Measurements from ENCODE around the gene CFAP20. TPM values are rescaled to one million over a fixed set of nuclear protein-coding genes. Genes with fewer than 3 reads are reported as not detected.
"Not testable (repeated sequence)": the region's sequence is repeated elsewhere in the genome, so short reads cannot be mapped to it uniquely, and the experiment has no call there.

CFAP20 gene
- total RNA-seq, 1 donor from 2014 or later, result 34.2 TPM

DNA sequence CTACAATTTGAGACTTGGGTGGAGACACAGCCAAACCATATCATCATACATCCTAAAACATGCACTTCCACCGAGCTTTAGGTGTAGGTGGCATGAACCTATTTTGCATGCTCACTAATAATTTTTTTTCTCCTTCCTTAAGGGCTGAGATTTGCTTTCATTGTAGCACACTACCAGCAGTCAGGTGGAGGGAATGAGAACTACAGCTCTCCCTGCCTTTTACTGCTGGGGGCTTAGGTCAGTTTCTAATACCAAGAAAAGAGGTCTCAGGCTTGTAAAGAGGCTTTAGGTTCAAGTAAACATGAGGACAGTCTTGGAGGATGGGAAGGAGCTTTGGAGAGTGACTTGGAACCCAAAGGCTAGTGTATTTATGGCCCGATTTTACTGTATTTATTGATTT lies 22.0 kb downstream of the CFAP20 start:
- intact Hi-C loops (cut with DNase I), result no loop called here
- DNase-seq, result no peak
- no peak for ATAC-seq (ENCODE audit: poor library complexity)

DNA sequence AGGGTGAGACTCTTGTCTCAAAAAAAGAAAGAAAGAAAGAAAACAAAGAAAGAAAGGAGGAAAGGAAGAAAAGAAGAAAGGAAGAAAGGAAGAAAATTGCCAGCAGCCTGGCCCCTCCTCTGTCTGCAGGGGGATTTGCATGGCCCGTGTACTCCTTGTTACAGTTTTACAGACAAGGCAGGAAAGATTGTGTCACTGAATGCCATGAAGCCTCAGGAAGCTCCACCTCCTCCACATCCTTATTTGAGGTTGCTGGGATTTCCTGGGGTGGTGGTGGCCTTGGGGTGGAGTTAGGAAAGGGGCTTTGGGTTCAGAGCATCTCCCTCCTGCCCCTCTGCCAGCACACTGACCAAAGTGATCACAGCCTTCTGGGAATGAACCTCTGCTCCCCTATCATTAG lies 23.6 kb downstream of the CFAP20 start:
- ATAC-seq (ENCODE audit: poor library complexity) (no peak), DNase-seq (no peak)
- intact Hi-C loops (cut with DNase I), result no loop called here

DNA sequence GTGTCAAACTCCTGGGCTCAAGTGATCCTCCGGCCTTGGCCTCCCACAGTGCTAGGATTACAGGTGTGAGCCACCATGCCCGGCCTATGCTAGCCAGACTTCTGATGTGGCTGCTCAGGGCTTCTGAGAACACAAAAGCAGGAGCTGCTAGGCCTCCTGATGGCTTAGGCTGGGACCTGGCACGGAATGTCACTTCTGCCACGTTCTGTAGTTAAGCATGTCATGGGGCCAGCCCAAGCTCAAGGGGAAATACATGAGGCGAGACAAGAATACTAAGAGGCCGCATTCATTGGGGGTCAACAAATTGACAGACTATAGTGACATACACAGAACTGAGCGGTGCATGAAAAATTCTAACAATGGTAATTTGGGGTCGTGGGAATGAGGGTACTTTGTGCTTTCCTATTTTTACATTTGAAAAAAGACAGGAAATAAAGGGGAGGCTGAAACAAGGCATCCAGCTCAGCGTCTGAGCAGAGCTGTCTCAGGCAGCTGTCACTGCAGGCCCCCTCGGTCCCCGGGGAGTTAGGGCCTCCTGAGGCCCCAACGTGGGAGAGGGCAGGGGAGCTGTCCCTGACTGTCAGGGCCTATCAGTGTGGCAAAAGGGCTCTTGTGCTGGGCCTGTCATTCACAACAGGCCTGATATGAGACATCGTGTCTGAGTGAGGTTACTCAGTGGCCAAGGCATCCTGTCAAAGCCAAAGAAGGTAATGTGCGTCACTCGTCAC lies 26.4 kb downstream of the CFAP20 start:
- DNase-seq (peak; percentile 54), ATAC-seq (ENCODE audit: poor library complexity) (peak; percentile 92)
- intact Hi-C loops (cut with DNase I), result no loop called here

DNA sequence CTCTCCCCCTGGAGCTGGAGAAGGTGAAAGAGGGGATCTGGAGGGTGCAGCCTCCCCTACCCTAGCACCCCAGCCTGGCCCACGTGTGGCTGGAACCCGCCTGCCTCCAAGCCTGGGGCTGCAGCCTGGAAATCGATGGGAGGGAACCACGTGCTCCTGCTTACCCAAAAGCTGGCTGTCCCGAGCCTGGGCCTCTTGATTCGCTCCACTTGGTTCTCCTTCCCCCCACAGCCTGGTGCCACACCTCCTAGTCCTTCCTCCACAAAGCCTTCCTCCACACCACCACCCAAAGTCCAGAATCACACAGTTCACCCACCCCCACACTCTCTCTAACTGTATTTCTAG lies 29.3 kb downstream of the CFAP20 start:
- intact Hi-C loops (cut with DNase I), result no loop called here
- ATAC-seq (ENCODE audit: poor library complexity) (no peak), DNase-seq (no peak)

DNA sequence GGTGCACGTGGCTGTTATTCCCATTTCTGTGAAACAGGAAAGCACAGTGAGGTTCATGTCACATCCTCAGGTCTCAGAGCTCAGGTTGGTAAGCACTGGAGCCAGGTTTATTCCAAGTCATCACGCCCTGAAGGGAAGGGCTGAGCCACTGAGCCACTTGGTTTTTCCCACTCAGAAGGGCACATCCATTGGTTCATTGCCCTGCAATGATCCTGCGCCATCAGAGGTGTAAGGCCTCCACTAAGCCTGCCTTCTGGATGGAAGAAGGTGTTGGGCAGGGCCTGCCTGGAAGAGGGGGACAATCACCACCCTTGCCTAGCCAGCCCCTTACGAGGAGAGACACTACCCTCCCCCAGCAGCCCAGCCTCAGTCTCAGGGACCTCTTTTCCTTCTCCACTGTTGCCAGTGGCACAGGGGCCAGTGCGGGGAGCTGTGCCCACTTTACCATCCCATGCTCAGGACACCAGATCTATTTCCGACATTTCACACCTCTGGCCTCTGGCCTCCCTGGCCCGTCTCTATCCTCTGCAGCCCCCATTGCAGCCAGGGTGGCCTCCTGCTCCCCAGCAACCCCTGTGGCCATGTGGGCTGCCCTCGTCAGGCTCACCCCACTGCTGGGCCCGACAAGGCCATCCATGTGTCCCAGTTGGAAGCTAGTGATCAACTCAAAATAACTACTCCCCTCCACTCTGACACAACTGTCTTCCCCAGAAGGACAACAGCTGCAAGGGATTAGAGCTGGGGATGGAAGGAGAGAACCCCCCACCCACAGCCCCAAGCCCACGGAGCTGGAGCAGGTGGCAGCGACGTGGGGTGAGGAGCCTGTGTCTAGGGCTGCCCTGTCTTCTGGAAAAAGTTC lies 29.9 kb downstream of the CFAP20 start:
- intact Hi-C loops (cut with DNase I), result no loop called here
- no peak for ATAC-seq (ENCODE audit: poor library complexity)
- DNase-seq, result no peak

DNA sequence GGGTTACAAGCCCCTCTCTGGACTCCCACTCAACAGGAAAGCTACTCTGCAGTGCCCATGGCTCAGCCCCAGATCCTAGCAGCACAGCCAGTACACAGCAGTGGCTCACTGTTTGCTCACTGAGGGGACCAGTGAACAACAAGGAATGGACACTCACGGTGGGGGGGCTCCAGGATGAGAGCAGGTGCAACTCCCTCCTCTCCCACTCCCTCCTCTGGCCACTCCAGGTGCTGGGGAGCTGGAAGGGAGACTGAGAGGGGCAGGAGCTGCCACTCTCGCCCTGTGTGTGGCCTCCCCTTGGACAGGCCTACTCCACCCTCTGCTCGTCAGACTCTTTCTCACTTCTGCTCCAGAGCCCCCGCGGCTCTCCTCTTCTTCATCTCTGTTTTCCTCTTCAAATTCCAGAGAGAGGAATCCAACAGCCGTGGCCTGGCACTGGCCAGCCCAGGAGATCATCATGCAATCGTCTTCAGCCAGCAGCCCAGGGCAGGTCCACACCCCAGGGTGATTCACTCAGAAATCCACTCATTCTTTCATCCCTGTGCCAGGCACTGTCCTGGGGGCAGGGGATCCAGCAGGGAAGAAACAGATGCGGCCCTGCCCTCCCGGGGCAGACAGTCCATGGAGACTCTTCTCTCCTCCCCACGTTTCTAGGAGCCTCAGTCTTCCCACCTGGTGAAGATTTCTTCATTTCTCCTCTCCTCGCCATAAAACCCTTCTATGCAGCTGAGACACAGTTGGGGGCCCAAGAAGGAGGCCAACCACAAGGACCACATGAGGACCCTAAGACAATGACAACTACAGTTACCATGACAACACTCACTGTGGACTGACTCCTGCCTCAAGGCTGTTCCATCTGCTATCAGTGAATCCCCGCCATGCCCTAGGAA lies 30.7 kb downstream of the CFAP20 start:
- ATAC-seq (ENCODE audit: poor library complexity) (no peak), DNase-seq (no peak)
- intact Hi-C loops (cut with DNase I), result no loop called here

DNA sequence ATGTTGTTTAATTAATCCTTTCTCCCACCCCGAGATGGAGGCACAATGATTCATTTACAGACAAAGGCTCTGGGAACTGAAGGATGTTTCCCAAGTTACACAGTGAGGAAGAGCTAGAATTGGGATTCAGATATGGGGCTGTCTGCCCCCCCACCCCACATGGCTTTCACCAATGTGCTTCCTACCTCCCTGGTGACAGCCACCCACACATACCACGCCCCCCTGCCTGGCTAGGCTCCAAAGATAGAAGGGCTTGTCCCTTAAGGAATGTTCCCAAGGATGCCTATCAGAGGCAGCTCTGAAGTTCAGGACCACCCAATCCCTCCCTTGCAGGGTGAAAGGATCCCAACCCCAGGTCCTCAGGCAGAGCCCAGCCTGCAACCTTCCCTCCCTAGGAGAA lies 32.9 kb downstream of the CFAP20 start:
- DNase-seq (no peak), ATAC-seq (ENCODE audit: poor library complexity) (no peak)
- intact Hi-C loops (cut with DNase I), result no loop called here

DNA sequence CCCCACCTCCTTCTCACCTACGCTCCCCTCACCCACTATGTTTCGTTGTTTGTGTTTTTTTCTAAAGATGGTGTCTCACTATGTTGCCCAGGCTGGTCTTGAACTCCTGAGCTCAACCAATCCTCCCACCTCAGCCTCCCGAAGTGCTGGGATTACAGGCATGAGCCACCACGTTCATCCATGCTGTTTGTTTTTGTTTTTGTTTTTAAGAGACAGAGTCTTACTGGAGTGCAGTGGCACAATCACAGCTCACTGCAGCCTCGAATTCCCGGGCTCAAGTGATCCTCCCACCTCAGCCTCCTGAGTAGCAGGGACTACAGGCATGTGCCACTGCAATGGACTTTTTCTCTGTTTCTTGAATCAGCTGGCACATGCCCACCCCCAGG lies 33.6 kb downstream of the CFAP20 start:
- intact Hi-C loops (cut with DNase I); DNase-seq; ATAC-seq (ENCODE audit: poor library complexity): not testable (repeated sequence)

DNA sequence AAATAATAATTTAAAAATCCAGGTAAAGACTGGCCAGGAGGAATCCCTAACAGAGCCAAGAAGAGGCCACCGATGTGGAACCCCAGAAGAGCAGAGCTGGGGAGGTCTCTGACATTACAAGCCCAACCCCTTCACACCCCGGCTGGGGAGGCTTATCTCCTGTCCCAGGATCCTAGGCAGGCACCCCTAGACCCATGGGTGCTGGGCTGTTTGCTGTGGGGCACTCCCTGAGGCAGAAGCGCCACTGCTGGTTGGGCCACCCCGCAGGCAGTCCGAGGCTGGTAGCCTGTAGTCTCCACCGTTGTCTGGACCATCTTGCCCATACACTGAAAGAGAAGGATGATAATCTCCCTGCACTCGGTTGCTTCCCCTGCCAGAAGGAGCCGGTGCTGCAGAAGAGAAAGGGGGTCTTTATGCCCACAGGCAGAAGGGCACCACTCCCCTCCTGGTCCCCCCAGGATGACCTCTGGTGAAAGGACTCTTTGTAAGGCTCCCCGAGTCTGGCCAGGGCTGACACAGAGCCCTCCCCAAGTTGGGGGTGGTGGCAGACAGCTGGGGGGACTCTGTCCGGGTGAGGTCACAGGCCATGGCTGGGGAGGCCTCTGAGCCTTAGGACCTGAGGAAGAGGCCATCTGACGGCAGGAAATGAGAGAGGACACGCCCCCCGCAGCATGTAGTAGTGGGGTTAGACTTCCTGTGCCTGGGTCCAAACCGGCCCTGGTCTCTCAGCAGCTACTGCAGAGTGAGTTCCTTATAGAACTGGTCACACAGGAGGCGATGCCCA lies 34.2 kb downstream of the CFAP20 start:
- DNase-seq, result peak; percentile 24
- no peak for ATAC-seq (ENCODE audit: poor library complexity)
- intact Hi-C loops (cut with DNase I), result no loop called here

DNA sequence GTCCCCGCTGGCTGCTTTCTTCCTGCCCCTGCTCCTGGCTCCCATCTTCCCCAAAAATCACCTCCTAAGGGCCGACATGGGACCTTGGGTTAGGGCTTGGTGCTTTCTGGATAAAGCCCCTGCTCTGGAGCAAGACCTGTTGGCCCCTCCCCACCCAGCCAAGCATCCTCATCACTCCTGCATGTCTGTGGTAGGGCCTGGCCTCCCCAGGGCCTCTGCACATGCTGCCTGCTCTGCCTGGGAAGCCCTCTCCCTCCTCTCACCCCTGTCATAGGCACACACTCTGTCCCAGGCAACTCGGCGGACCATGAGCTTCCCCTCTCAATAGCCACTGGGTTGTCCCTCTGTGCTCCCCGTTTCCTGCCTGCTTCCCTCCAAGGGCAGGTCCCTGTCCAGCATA lies 35.2 kb downstream of the CFAP20 start:
- ATAC-seq (ENCODE audit: poor library complexity), result no peak
- DNase-seq, result no peak
- intact Hi-C loops (cut with DNase I), result no loop called here

DNA sequence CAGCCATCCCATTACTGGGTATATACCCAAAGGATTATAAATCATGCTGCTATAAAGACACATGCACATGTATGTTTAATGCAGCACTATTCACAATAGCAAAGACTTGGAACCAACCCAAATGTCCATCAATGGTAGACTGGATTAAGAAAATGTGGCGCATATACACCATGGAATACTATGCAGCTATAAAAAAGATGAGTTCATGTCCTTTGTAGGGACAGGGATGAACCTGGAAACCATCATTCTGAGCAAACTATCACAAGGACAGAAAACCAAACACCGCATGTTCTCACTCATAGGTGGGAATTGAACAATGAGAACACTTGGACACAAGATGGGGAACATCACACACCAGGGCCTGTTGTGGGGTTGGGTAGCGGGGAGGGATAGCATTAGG lies 38.8 kb downstream of the CFAP20 start:
- intact Hi-C loops (cut with DNase I); DNase-seq; ATAC-seq (ENCODE audit: poor library complexity): not testable (repeated sequence)

DNA sequence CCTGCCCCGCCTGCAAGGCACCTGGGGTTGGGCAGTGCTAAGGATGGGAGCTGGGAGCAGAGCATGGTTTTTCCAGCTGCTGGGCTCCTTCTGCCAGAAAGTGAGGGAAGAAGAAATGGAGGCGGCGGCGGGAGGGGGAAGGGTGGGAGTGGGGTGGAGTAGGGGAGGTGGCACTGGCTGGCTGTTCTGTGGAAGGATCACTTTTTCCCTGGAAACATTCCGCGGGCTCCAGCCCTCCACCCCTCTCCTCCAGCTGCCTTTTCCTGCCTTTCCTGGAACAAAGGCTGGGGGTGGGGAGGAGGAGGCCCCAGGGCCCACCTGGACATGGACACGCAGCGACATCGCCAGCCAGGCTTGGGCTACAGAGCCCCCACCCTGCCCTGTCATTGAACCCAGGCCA lies 41.1 kb downstream of the CFAP20 start:
- ATAC-seq (ENCODE audit: poor library complexity) (no peak), DNase-seq (no peak)
- intact Hi-C loops (cut with DNase I), result no loop called here

DNA sequence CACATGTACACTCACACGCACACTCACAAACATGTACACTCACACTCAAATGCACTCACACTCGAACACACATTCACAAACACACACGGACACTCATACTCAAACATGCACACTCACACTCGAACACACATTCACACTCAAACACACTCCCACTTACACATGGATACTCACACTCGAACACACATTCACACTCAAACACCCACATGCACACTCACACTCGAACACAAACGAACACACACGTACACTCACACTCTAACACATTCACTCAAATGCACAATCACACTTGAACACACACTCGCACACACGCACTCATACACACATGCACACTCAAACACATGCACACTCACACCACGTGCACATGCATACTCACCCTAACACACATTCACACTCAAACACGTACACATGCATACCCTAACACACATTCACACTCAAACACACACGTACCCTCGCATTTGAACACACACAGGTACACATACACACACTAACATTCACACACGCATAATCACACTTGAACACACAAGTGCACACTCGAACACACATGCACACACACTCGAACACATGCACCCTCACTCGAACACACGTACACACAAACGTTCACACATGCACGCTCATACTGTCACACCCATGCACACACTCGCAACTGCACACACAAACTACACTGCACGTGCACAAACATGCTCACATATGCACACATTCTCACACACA lies 41.8 kb downstream of the CFAP20 start:
- DNase-seq (no peak), ATAC-seq (ENCODE audit: poor library complexity) (no peak)
- intact Hi-C loops (cut with DNase I), result no loop called here

DNA sequence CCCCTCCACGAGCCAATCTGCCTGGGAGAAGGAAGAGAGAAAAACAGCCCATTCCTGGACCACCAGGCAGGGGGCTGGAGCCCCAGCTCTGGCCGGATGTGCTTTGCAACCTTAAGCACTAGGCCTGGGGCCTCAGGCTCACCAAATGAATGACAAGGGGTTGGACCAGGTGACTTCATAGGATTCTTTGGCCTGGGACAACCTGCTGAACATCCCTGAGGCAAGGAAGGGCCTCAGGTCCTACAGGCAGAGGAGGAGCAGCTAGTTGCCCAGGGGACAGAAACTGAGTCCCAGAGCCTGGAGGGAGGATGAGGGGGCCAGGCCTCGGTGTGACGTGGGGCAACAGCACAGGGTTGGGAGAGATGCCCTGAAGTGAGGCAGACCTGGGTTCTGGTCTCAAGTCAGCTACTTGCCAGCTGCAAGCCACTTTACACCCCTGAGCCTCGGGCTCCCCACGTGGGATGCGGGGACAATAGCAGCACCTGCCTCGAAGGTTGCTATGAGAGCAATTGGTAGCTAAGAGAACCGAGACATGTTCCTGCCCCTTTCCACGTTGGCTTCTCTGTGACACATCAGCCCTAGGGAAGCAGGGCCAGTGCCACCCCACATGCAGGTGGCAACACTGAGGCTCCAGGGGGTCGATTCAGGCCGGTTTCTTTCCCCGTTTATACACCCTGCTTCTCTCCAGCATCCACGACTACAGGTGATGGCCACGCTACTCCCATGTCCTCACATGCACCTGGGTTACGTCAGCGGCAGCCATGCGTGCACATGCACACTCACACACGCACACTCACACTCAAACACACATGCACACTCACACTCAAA lies 42.6 kb downstream of the CFAP20 start:
- DNase-seq (peak; percentile 33), ATAC-seq (ENCODE audit: poor library complexity) (no peak)
- intact Hi-C loops (cut with DNase I), result no loop called here

DNA sequence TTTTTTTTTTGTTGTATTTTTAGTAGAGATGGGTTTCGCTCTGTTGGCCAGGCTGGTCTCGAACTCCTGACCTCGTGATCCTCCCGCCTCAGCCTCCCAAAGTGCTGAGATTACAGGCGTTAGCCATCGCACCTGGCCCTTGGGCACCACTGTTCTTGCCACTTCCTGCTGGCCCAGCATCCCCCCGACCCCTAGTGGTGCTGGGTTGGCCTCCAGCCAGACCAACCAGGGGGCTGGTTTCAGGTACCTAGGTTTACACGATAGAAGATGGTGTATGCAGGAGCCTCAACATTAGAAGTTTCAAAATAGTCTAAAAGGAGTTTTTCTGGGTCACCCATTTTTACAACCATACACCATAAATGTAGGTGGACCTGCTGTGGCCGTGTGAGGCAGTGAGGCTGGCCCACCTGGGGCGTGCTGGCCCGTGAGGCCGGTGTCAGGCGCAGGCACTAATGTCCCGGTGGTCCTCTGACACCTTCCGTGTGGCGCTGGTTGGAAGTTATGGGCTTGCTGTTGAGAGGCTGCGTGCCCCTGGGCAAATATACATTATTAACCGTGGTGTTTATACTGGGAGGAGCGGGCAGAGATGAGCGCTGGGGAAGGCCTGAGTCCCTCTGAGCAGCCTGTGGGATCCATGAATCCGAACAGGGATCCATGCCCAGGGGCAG lies 43.5 kb downstream of the CFAP20 start:
- ATAC-seq (ENCODE audit: poor library complexity) (no peak), DNase-seq (peak; percentile 13)
- intact Hi-C loops (cut with DNase I), result no loop called here

DNA sequence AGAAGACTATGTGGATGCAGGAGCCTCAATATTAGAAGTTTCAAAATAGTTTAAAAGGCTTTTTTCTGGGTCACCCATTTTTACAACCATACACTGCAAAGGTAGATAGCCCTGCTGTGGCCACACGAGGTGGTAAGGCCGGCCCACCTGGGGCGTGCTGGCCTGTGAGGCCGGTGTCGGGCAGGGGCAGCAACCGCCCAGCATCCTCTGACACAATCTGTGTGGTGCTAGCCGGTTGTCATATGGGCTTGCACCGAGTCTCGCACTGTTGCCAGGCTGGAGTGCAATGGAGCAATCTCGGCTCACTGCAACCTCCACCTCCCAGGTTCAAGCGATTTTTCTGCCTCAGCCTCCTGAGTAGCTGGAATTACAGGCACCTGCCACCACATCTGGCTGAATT lies 44.0 kb downstream of the CFAP20 start:
- ATAC-seq (ENCODE audit: poor library complexity) (no peak), DNase-seq (peak; percentile 20)
- intact Hi-C loops (cut with DNase I), result no loop called here

DNA sequence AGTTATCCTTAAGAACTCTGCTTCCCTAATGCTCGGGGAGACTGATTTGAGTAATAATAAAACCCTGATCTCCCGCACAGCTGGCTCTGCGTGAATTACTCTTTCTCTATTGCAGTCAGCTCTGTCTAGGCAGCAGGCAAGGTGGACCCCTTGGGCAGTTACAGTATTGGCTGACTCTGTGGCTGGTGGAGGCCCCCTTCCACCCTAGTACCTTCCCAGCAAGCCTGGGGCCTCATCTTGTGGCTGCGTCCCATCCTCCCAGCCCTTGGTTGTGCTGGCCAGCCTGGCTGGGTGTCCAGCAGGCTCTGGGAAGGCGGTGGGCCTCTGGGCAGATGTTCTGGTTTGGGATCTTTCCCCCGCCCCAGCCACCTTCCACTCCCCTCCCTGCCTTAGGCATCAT lies 44.5 kb downstream of the CFAP20 start:
- DNase-seq, result no peak
- no peak for ATAC-seq (ENCODE audit: poor library complexity)
- intact Hi-C loops (cut with DNase I), result no loop called here
